ENCODE measurements around the gene FNBP1. TPM values are rescaled to one million over a fixed set of nuclear protein-coding genes. Genes with fewer than 3 reads are reported as not detected.
"Not testable (repeated sequence)": the region's sequence is repeated elsewhere in the genome, so short reads cannot be mapped to it uniquely, and the experiment has no call there.

FNBP1 gene
- total RNA-seq, 6 donors from 2014 or later: 34.8 to 85.4 (median 51.6) TPM

DNA sequence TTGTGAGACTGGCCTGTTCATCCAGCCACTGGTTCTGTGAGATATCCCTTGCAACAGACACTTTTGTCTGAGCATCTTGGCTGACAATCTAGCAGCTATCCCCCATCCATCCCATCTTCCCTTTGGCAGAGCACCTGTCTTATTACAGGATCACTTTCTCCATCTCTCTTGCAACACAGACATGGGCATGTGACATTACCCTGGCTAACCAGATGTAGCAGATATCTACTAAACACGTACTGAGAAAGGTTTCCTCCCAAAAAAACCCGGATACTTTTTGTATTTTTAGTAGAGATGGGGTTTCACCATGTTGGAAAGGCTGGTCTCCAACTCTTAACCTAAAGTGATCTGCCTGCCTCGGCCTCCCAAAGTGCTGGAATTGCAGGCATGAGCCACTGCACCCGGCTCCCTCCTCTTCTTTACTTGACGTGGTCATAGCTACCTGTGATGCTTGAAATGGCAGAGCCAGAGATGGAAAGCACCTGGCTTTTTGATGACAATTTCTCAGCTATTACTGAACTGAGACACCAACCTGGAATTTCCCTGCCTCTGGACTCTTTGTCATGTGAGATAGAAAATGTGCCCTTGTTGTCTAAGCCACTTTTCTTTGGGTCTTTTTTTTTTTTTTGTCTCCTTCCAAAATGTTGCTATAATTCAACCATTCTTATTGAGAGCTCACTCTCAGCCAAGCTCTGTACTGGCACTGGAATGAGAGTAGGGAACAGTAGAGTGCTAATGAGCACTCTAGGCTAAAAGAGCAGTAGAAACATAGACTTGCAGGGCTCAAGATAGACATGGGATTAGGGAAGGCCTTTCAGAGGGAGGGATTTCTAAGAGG is 32.6 kb downstream of the FNBP1 start:
- DNase-seq (no peak), ATAC-seq (ENCODE audit: low FRiP score in 2 of 2) (no peak)
- Histone ChIP-seq H3K4me3 (no peak overlapping the region), H3K27ac (no peak overlapping the region), H3K36me3 (no peaks in the 10 kb centered on the region), H3K4me1 (peaks cover 0 to 12% (median 2%) of the 10 kb centered on the region in 4 donors), H3K9me3 (no peaks in the 10 kb centered on the region), H3K27me3 (no peaks in the 10 kb centered on the region)
- TF ChIP-seq EP300 (IDR thresholded peaks at IDR 0.05) (no peak), POLR2AphosphoS5 (IDR thresholded peaks at IDR 0.05) (no peak), POLR2A (IDR thresholded peaks at IDR 0.05) (no peak)
- WGBS, 2 donors: 65 to 76% methylated on average over 5 of the region's 5 CpGs

GRCh38 chr9:130009546-130009945 is 33.4 kb downstream of the FNBP1 start:
- peaks cover 0 to 12% (median 2%) of the 10 kb centered on the region in 4 donors for H3K4me1 ChIP-seq
- not testable (repeated sequence) for H3K27ac ChIP-seq; H3K27me3 ChIP-seq; DNase-seq; H3K9me3 ChIP-seq; H3K4me3 ChIP-seq; ATAC-seq (ENCODE audit: low FRiP score in 2 of 2); H3K36me3 ChIP-seq
- WGBS, 2 donors: 93 to 96% methylated on average over 10 of the region's 10 CpGs

- Histone ChIP-seq H3K27ac (no peak overlapping the region), H3K36me3 (no peaks in the 10 kb centered on the region), H3K27me3 (no peaks in the 10 kb centered on the region), H3K4me3 (no peak overlapping the region), H3K9me3 (no peaks in the 10 kb centered on the region), H3K4me1 (peaks cover 0 to 12% (median 4%) of the 10 kb centered on the region in 4 donors)
- 68 to 81% methylated on average over 5 of the region's 5 CpGs for WGBS, 2 donors
- no peak for ATAC-seq (ENCODE audit: low FRiP score in 2 of 2)
- no peak for DNase-seq
- TF ChIP-seq, protein P1, sequence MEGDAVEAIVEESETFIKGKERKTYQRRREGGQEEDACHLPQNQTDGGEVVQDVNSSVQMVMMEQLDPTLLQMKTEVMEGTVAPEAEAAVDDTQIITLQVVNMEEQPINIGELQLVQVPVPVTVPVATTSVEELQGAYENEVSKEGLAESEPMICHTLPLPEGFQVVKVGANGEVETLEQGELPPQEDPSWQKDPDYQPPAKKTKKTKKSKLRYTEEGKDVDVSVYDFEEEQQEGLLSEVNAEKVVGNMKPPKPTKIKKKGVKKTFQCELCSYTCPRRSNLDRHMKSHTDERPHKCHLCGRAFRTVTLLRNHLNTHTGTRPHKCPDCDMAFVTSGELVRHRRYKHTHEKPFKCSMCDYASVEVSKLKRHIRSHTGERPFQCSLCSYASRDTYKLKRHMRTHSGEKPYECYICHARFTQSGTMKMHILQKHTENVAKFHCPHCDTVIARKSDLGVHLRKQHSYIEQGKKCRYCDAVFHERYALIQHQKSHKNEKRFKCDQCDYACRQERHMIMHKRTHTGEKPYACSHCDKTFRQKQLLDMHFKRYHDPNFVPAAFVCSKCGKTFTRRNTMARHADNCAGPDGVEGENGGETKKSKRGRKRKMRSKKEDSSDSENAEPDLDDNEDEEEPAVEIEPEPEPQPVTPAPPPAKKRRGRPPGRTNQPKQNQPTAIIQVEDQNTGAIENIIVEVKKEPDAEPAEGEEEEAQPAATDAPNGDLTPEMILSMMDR (IDR thresholded peaks at IDR 0.05): no peak
- no peak for TF ChIP-seq POLR2AphosphoS5 (IDR thresholded peaks at IDR 0.05)
- TF ChIP-seq POLR2A (IDR thresholded peaks at IDR 0.05): no peak
- no peak for TF ChIP-seq EP300 (IDR thresholded peaks at IDR 0.05)
Observed at GRCh38 chr9:130008538-130008937, 34.5 kb downstream of the FNBP1 start.

DNA sequence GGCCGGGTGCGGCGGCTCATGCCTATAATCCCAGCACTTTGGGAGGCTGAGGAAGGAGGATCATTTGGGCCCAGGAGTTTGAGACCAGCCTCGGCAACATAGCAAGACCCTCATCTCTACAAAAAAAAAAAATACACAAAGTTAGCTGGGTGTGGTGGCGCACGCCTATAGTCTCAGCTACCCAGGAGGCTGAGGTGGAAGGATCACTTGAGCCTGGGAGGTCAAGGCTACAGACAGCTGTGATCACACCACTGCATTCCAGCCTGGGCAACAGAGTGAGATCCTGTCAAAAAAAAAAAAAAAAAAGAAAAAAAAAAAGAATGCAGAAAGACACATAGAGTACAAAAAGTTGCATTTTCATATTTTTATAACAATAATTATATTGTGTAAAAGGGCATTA is 36.0 kb downstream of the FNBP1 start:
- peak overlapping the region in 1 of 4 donors; percentile 52 for H3K27ac ChIP-seq
- WGBS, 2 donors: 92 to 93% methylated on average over 6 of the region's 6 CpGs
- peaks cover 0 to 12% (median 4%) of the 10 kb centered on the region in 4 donors for H3K4me1 ChIP-seq
- H3K36me3 ChIP-seq; H3K9me3 ChIP-seq; H3K4me3 ChIP-seq; DNase-seq; H3K27me3 ChIP-seq; ATAC-seq (ENCODE audit: low FRiP score in 2 of 2): not testable (repeated sequence)

DNA sequence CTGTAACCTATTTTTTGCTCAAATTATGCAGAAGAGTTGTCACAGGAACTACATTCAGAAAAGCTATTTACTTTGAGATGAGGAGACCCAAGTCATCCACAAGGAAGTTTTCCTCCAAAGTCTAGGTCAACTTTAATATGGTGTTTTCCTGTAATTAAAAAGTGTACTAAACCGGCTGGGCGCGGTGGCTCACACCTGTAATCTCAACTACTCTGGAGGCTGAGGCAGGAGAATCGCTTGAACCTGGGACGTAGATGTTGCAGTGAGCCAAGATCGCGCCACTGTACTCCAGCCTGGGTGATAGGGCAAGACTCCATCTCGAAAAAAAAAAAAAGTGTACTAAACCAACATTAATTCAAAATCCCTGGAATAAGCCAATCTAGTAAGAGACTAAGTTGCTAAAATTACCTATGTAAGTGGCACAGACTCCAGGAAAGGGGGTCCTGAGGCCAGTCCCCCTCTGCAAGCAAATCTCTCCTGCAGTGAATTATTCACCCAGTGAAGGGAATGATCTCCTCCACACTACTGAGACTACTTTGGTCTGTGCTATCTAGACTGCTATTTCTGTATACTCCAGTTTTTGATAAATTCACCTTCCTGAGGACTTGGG is 38.9 kb downstream of the FNBP1 start:
- Histone ChIP-seq H3K27ac (no peak overlapping the region), H3K4me3 (no peak overlapping the region), H3K27me3 (no peaks in the 10 kb centered on the region), H3K36me3 (no peaks in the 10 kb centered on the region), H3K9me3 (no peaks in the 10 kb centered on the region), H3K4me1 (peaks cover 0 to 4% (median 2%) of the 10 kb centered on the region in 4 donors)
- TF ChIP-seq POLR2AphosphoS5 (IDR thresholded peaks at IDR 0.05): no peak
- TF ChIP-seq, protein P1 (IDR thresholded peaks at IDR 0.05): no peak
- TF ChIP-seq POLR2A (IDR thresholded peaks at IDR 0.05): no peak
- no peak for TF ChIP-seq EP300 (IDR thresholded peaks at IDR 0.05)
- DNase-seq (no peak), ATAC-seq (ENCODE audit: low FRiP score in 2 of 2) (no peak)
- WGBS, 2 donors: 82 to 85% methylated on average over 8 of the region's 8 CpGs

- Histone ChIP-seq H3K4me3 (no peak overlapping the region), H3K4me1 (peaks cover 4 to 13% (median 7%) of the 10 kb centered on the region in 4 donors), H3K36me3 (no peaks in the 10 kb centered on the region), H3K27me3 (no peaks in the 10 kb centered on the region), H3K27ac (no peak overlapping the region), H3K9me3 (no peaks in the 10 kb centered on the region)
- WGBS, 2 donors: 92 to 93% methylated on average over 5 of the region's 5 CpGs
- DNase-seq: no peak
- TF ChIP-seq POLR2AphosphoS5 (IDR thresholded peaks at IDR 0.05) (no peak), POLR2A (IDR thresholded peaks at IDR 0.05) (no peak), EP300 (IDR thresholded peaks at IDR 0.05) (no peak)
- TF ChIP-seq, protein P1 (IDR thresholded peaks at IDR 0.05): no peak
- no peak for ATAC-seq (ENCODE audit: low FRiP score in 2 of 2)
Observed at GRCh38 chr9:130002320-130002719, 40.7 kb downstream of the FNBP1 start.
